ENCODE results near the gene RDH8. TPM values are rescaled to one million over a fixed set of nuclear protein-coding genes. Genes with fewer than 3 reads are reported as not detected.

RDH8 gene
- total RNA-seq, 4 donors from 2014 or later: not detected

GRCh38 chr19:9996541-9996940 is 16.7 kb upstream of the RDH8 start:
- no peak overlapping the region for H3K4me3 ChIP-seq
- no peaks in the 10 kb centered on the region for H3K36me3 ChIP-seq
- peaks cover 0 to 4% (median 0%) of the 10 kb centered on the region in 4 donors for H3K4me1 ChIP-seq
- no peaks in the 10 kb centered on the region for H3K9me3 ChIP-seq
- DNase-seq: no peak
- TF ChIP-seq POLR2A (IDR thresholded peaks at IDR 0.05) (no peak), CTCF (IDR thresholded peaks at IDR 0.05) (no peak)
- H3K27ac ChIP-seq: no peak overlapping the region
- no peaks in the 10 kb centered on the region for H3K27me3 ChIP-seq

DNA sequence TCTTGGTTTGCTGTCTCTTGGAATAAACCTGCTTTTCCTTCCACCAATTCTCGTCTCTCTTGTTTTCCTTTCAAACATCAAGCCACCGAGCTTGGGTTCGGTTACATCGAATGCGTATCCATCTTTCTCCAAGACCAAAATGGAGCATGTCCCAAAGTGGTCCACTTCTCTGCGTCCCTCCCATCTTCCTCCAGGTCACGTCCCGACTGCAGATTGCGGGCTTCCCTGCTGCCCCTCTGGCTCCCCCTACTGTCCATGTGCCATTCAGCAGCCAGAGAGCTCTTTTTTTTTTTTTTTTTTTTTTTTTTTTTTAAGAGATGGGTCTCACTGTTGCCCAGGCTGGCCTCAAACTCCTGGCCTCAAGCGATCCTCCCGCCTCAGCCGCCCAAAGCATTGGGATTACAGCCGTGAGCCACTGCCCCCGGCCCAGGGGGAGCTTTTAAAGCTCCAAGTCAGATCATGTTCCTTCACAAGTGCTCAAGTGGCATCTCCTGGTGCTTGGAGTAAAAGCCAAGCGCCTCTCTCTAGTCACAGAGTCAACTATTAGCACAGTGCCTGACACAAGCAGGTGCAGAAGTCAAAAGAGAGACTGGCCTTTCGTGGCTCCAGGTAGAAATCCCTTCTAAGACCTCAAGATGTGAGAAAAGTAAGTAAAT is 13.0 kb upstream of the RDH8 start:
- Histone ChIP-seq H3K27me3 (no peaks in the 10 kb centered on the region), H3K9me3 (no peaks in the 10 kb centered on the region), H3K27ac (no peak overlapping the region), H3K4me1 (peaks cover 0 to 14% (median 0%) of the 10 kb centered on the region in 4 donors), H3K4me3 (no peak overlapping the region), H3K36me3 (no peaks in the 10 kb centered on the region)
- TF ChIP-seq POLR2A (IDR thresholded peaks at IDR 0.05) (no peak), CTCF (IDR thresholded peaks at IDR 0.05) (peak; percentile 23 to 67 (median 42))
- DNase-seq: peak; percentile 53 to 83 (median 70)

DNA sequence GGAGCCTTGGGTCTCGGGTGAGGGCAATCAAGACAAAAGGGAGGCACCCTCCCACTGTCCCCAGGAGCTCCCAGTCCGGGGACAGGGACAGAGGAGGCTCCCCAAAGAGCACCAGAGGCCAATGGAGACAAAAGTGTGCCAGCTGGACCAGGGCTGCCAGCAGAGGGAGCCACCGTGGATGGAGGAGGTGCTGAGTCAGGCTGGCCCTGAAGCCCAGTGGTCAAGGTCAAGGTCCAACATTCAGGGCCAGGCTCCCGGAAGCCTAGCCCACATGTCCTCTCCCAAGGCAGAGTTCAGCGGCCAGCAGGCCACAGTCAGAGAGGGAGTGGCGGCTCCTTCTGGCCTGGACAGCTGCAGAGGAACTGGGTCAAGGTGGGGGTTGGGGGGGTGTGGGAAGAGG is 11.4 kb upstream of the RDH8 start:
- Histone ChIP-seq H3K27ac (peak overlapping the region in 1 of 4 donors; percentile 30), H3K4me3 (no peak overlapping the region), H3K4me1 (peaks cover 0 to 28% (median 0%) of the 10 kb centered on the region in 4 donors), H3K9me3 (no peaks in the 10 kb centered on the region), H3K36me3 (no peaks in the 10 kb centered on the region), H3K27me3 (no peaks in the 10 kb centered on the region)
- TF ChIP-seq CTCF (IDR thresholded peaks at IDR 0.05) (peak in 4 of 6 experiments; percentile 28 to 78 (median 72)), POLR2A (IDR thresholded peaks at IDR 0.05) (no peak)
- peak in 2 of 3 donors; percentile 80 to 82 for DNase-seq

DNA sequence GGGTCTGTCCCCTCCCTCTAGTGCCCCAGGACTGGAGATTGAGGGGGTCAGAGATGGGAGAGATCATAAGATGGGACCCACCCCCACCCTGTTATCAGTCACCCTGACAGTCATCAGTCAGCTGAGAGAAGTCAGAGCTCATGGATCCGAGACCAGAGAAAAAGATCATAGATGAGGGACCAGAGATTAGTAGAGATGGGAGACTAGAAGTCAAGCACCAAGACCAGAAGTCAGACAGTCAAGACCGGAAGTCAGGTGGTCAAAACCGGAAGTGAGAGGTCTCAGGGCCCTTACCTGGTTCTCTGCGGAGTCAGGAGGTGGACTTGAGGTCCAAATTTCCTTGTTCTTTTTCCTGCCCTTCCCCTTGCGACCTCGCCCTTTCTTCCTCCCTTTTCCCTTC is 10.0 kb upstream of the RDH8 start:
- no peak overlapping the region for H3K27ac ChIP-seq
- H3K27me3 ChIP-seq: no peaks in the 10 kb centered on the region
- DNase-seq: no peak

DNA sequence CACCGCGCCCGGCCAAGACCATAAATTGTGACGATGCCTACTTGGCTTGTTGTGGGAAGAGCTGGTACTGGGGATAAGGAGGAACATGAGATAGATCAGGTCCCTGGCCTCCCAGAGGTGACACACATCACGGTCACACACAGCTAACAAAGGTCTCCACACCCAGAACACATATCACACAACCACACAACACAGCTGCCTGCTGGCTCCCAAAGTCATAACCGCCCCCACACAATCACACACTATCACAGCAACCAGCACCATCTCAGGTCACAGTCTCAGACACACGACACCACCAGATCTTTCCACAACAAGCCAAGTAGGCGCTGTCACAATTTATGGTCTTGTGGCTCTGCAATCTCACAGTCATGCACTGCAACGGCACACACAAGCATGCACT is 8.7 kb upstream of the RDH8 start:
- H3K4me1 ChIP-seq: peaks cover 0 to 40% (median 1%) of the 10 kb centered on the region in 4 donors
- no peak overlapping the region for H3K4me3 ChIP-seq
- no peaks in the 10 kb centered on the region for H3K36me3 ChIP-seq
- TF ChIP-seq POLR2A (IDR thresholded peaks at IDR 0.05) (no peak), CTCF (IDR thresholded peaks at IDR 0.05) (no peak)
- H3K27ac ChIP-seq: no peak overlapping the region
- no peaks in the 10 kb centered on the region for H3K27me3 ChIP-seq
- no peak for DNase-seq
- no peaks in the 10 kb centered on the region for H3K9me3 ChIP-seq

More for the DNA sequence above, 10.0 kb upstream of the RDH8 start:
- Histone ChIP-seq H3K4me1 (peaks cover 0 to 28% (median 0%) of the 10 kb centered on the region in 4 donors), H3K36me3 (no peaks in the 10 kb centered on the region), H3K9me3 (no peaks in the 10 kb centered on the region), H3K4me3 (no peak overlapping the region)
- TF ChIP-seq CTCF (IDR thresholded peaks at IDR 0.05): no peak
